HL-60 (cell line): ENCODE data around the gene C4B.

Experiments used
- POLR2AphosphoS5 ChIP-seq: IDR thresholded peaks from 2 replicates; pipeline ENCODE4 v1.6.1; 2012; ENCODE audit warnings: low read depth
- TF ChIP-seq, protein P1 (sequence below): IDR thresholded peaks from one replicate; pipeline ENCODE4 v1.5.1; 2011; ENCODE audit warnings: low read length, control low read depth, inconsistent platforms; ENCODE audit not compliant: insufficient read depth

DNA sequence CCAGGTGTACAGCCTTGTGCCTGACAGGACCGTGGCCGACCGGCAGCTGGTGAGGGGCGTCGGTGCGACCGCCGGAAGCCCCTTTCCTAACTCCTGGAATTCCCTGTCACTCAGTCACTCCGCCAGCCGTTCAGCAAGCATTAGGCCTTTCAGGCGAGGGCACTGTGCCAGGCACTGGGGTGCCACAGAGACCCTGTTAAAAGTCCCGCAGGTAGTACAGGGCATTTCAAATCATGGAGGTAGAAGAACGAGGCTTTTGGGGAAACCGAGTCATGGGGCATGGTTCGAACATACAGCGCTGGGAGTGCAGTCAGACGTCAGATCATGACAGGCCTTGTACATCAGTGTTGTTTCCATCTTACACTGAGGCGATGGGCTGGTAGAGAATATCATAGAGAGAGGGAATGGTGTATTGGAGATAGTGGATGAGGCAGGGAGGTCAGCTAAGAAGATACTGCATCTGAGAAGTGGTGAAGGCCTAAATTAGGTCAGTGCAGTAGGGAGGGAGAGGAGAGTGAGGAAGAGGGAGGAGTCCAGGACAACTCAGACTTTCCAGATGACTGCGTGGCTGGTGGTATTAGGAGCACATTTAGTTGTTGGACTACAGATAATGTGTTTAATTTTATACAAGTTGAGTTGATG lies 41.8 kb upstream of the C4B start:
- TF ChIP-seq, protein P1, sequence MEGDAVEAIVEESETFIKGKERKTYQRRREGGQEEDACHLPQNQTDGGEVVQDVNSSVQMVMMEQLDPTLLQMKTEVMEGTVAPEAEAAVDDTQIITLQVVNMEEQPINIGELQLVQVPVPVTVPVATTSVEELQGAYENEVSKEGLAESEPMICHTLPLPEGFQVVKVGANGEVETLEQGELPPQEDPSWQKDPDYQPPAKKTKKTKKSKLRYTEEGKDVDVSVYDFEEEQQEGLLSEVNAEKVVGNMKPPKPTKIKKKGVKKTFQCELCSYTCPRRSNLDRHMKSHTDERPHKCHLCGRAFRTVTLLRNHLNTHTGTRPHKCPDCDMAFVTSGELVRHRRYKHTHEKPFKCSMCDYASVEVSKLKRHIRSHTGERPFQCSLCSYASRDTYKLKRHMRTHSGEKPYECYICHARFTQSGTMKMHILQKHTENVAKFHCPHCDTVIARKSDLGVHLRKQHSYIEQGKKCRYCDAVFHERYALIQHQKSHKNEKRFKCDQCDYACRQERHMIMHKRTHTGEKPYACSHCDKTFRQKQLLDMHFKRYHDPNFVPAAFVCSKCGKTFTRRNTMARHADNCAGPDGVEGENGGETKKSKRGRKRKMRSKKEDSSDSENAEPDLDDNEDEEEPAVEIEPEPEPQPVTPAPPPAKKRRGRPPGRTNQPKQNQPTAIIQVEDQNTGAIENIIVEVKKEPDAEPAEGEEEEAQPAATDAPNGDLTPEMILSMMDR: no peak
- TF ChIP-seq POLR2AphosphoS5: no peak
